ENCODE data around the gene FANCI.

FANCI gene

GRCh38 chr15:89243691-89244573 lies at the start of gene FANCI:
FANCI (plus strand) TSS chr15:89243979; CDS start chr15:89247648, 3,669 bp downstream.
- peak; percentile 93 to 97 (median 96) for DNase-seq (ENCODE audit: low read depth in 2 of 3, low spot score in 2 of 3)

DNA sequence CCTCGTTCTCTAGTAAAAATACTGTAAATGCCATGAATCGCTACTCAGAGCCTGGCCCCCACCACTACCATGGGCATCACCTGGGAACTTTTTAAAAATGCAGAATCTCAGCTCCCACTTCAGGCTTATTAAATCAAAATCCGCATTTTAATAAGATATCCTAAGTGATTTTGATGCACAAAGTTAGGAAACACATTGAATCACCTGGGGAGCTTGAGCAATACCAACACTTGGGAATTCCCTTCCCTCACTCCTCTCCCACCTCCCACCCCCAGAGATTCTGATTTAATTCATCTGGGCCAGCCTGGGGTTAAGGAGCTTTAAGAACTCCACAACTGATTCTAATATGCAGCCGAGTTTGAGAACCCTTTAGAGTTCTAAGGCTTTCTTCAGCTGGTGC lies 49.2 kb upstream of the FANCI start:
- no peak for DNase-seq (ENCODE audit: low read depth in 2 of 3, low spot score in 2 of 3)

GRCh38 chr15:89195836-89196235 lies 47.9 kb upstream of the FANCI start:
- DNase-seq (ENCODE audit: low read depth in 2 of 3, low spot score in 2 of 3) = no peak

- no peak for DNase-seq (ENCODE audit: low read depth in 2 of 3, low spot score in 2 of 3)
Measured at GRCh38 chr15:89196241-89196640, 47.5 kb upstream of the FANCI start.

GRCh38 chr15:89196994-89197393 lies 46.8 kb upstream of the FANCI start:
- peak in 1 of 3 experiments; percentile 51 for DNase-seq (ENCODE audit: low read depth in 2 of 3, low spot score in 2 of 3)

- no peak for DNase-seq (ENCODE audit: low read depth in 2 of 3, low spot score in 2 of 3)
Measured at GRCh38 chr15:89197503-89197971, 46.2 kb upstream of the FANCI start.

DNA sequence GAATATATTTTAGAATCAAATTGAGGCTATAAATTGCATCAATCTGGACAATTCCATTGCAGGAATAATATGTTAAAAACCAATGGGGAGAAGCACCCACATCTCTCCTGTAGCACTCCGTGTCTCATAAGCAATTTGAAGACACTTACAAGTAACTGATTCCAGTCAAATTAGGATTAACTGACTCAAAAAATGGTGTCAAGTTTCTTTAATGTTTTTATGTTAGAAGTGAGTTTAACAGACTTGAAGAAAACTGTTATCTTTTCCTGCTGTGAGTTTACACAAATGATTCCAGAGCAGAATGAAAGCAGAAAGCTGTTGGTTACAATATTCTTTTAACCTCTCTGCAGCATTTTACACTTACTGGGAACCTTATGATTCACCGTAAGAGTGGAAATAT lies 45.6 kb upstream of the FANCI start:
- DNase-seq (ENCODE audit: low read depth in 2 of 3, low spot score in 2 of 3) = no peak

DNA sequence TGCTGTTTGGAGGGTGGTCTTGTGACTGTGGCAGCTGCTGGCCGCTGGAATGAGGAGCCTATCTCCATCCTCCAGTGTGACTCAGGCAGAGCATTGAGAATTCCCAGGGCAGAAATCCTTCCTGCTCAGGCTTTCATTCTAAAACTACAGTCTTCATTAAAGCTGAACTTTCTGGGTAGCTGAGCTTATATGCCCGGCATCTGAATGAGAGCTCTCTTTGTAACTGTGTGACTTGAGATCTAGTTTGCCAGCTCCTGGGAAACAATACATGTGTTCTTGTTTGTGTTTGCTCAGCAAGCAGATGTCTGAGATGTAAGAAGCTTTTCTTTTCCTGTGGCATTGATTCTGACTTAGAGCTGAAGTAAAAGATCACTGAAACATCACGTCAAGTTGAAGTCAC lies 44.8 kb upstream of the FANCI start:
- no peak for DNase-seq (ENCODE audit: low read depth in 2 of 3, low spot score in 2 of 3)

DNA sequence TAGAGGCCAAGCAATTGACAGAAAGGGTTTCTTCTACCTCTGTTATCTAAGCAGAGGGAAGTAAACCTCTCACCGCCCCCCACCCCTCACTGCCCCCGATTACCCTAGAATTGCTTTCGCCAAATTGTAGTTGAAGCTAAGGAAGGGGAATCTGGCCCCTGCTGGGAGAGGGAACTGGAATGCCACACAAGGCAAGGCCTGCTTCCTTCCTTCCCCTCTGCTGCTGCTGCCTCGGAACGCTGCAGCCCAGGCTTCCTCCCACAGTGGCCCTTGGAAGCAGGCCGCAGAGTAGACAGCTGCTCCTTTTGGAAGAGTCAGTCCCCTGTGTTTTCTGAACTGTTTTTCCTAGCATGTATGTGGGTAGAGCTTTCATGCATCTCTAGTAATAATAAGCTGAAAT lies 44.0 kb upstream of the FANCI start:
- no peak for DNase-seq (ENCODE audit: low read depth in 2 of 3, low spot score in 2 of 3)

- DNase-seq (ENCODE audit: low read depth in 2 of 3, low spot score in 2 of 3) = no peak
Measured at GRCh38 chr15:89200182-89200581, 43.6 kb upstream of the FANCI start.

DNA sequence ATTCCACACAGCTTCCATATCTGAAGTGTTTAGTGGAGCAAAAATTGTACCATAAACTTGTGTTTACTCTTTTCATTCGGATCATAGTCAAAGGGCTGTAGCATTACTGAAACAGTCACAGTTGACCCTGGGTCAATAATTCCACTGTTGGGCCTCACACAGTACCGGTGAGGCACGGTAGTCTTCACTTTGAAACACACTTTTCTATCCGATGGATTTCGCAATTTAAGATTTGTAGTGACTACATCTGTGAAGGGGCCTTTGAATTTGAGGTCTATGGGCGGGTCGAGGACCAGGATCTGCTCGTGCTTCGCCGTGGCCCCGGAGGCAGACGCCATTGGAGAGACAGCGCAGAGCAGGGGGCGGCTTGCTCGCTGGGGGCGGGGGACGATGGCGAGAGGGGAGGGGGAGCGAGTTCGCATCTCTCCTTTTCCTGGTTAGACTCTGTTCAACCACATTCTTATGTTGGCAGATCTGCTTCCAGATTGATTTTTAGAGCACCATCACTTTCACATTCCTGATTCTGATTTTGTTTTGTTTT lies 42.2 kb upstream of the FANCI start:
- DNase-seq (ENCODE audit: low read depth in 2 of 3, low spot score in 2 of 3) = no peak

GRCh38 chr15:89203705-89204273 lies 40.0 kb upstream of the FANCI start:
- peak in 1 of 3 experiments; percentile 10 for DNase-seq (ENCODE audit: low read depth in 2 of 3, low spot score in 2 of 3)

DNA sequence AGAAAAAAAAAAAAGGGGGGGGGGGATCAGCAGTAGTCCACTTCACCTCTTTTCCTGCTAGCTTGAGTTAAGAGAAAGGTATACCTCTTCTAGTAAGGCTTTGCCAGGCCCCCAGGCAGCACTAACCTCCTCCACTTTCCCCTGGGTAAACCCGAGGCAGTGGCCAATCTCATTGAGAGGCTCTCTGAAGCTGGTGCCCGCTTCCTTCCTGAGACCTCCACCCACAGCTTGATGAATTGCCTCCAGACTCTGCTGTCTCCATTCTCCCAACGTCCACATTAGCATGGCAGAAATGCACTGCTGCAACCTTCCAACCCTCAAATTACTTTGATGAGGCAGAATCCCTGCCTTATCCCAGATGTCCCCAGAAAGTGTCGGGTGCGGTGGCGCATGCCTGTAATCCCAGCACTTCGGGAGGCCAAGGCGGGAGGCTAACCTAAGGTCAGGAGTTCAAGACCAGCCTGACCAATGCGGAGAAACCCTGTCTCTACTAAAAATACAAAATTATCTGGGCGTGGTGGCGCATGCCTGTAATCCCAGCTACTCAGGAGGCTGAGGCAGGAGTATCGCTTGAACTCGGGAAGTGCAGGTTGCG lies 37.7 kb upstream of the FANCI start:
- DNase-seq (ENCODE audit: low read depth in 2 of 3, low spot score in 2 of 3) = no peak

DNA sequence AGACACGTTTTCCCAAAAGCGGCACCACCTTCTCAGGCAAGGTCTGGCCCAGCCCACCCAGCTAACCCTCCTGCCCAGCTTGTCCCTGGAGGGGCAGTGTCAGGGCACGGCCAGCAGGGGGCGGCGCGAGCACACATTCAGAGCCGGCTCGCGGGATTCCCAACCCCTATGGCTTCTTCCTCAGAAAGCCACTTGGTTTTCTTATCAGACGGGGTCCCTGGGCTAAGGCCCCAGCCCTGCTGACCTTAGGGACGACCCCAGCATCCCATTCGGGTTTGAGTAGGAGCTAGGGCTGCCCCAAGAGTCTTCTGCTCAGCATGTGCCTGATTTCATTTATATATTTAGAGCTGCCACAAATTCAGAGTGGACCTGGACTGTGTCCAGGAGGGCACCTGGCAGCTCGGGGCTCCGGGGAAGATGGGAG lies 36.9 kb upstream of the FANCI start:
- DNase-seq (ENCODE audit: low read depth in 2 of 3, low spot score in 2 of 3) = peak; percentile 59 to 72 (median 69)

DNA sequence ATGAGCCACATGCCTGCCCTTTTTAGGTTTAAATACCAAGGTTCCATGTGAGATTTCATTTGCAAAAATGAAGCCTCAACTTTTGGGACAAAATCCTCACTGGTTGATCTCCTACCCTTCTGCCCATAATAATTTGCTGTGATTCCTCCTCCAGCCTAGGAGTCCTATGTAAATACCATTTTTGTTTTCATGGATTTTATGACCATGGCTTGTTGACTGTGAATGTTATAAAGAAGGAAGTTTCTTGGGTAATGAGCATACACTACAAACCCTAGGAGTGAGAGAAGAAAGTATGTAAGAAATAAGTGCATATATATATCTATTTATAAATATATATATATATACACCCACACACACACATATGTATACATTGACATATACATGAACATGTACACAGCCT lies 35.5 kb upstream of the FANCI start:
- DNase-seq (ENCODE audit: low read depth in 2 of 3, low spot score in 2 of 3) = no peak

GRCh38 chr15:89209057-89209456 lies 34.7 kb upstream of the FANCI start:
- DNase-seq (ENCODE audit: low read depth in 2 of 3, low spot score in 2 of 3) = no peak

GRCh38 chr15:89211678-89212170 lies 32.1 kb upstream of the FANCI start:
- no peak for DNase-seq (ENCODE audit: low read depth in 2 of 3, low spot score in 2 of 3)

- DNase-seq (ENCODE audit: low read depth in 2 of 3, low spot score in 2 of 3) = no peak
Measured at GRCh38 chr15:89215627-89216026, 28.2 kb upstream of the FANCI start.

DNA sequence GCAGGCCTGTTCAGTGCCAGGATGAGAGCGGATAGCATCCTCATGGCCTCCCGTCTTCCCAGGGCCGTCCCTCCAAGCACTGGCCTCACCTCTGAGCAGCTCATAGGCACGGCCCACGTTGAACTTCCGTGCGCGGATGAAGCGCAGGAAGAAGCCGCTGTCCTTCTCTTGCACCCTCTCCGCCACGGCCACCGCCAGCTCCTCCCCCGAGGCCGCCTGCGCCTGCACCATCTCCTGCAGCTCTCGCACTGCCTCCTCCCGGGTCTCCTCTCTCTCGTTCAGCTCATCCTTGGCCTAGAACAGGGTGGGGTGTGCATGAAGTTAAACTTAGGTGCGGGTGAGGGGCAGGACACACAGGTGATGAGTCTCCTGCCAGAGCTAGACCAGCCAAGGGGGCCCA lies 26.7 kb upstream of the FANCI start:
- DNase-seq (ENCODE audit: low read depth in 2 of 3, low spot score in 2 of 3) = no peak

GRCh38 chr15:89217686-89218376 lies 25.9 kb upstream of the FANCI start:
- no peak for DNase-seq (ENCODE audit: low read depth in 2 of 3, low spot score in 2 of 3)

GRCh38 chr15:89218531-89218930 lies 25.2 kb upstream of the FANCI start:
- no peak for DNase-seq (ENCODE audit: low read depth in 2 of 3, low spot score in 2 of 3)

Data from activated CD8-positive, alpha-beta memory T cell treated with anti-CD3 and anti-CD28 coated beads for 48 hours (primary cell).